ENCODE measurements around the gene MUL1.

MUL1 gene

DNA sequence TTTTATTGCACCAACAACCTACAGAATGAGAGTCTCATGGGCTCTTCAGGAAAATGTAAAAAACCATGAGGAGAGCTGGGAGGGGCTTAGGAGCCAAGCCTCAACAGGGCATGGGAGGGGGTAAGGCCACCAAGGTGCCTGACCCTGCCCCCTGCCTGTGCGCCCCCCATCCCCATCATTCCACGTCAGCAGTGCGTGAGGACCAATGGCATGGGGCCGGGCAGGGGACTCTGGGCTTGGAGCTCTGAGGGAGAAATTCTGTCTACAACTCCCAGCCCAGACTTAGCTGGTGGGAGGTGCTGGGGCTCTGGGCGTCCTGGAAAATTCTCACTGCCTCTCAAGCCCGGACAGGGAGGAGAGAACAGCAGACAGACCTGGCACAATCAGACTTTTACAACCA, 16.8 kb downstream of the MUL1 start:
- no peaks in the 10 kb centered on the region for H3F3A ChIP-seq (ENCODE audit: insufficient read depth, low read length)
- H3K79me2 ChIP-seq (ENCODE audit: low read length), result no peaks in the 10 kb centered on the region
- no peak overlapping the region for H3K27ac ChIP-seq (ENCODE audit: low read length)
- H3K27me3 ChIP-seq (replicated peaks; ENCODE audit: insufficient read depth, low read length), result peaks cover 75% of the 10 kb centered on the region
- no peaks in the 10 kb centered on the region for H3K9me2 ChIP-seq (replicated peaks; ENCODE audit: insufficient read depth, low read length)
- TF ChIP-seq, protein P1, sequence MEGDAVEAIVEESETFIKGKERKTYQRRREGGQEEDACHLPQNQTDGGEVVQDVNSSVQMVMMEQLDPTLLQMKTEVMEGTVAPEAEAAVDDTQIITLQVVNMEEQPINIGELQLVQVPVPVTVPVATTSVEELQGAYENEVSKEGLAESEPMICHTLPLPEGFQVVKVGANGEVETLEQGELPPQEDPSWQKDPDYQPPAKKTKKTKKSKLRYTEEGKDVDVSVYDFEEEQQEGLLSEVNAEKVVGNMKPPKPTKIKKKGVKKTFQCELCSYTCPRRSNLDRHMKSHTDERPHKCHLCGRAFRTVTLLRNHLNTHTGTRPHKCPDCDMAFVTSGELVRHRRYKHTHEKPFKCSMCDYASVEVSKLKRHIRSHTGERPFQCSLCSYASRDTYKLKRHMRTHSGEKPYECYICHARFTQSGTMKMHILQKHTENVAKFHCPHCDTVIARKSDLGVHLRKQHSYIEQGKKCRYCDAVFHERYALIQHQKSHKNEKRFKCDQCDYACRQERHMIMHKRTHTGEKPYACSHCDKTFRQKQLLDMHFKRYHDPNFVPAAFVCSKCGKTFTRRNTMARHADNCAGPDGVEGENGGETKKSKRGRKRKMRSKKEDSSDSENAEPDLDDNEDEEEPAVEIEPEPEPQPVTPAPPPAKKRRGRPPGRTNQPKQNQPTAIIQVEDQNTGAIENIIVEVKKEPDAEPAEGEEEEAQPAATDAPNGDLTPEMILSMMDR (IDR thresholded peaks at IDR 0.05; ENCODE audit: low read length), result no peak
- TF ChIP-seq EZH2phosphoT487 (IDR thresholded peaks at IDR 0.05; ENCODE audit: low read length) (no peak), EZH2 (optimal IDR thresholded peaks at IDR 0.05; ENCODE audit: low read depth, low read length) (no peak)
- no peak overlapping the region for H2AFZ ChIP-seq (ENCODE audit: low read length)
- no peak overlapping the region for H3K9ac ChIP-seq (ENCODE audit: low read length)
- DNase-seq, result no peak
- H3K9me3 ChIP-seq (replicated peaks; ENCODE audit: insufficient read depth, low read length), result no peaks in the 10 kb centered on the region
- no peaks in the 10 kb centered on the region for H4K20me1 ChIP-seq (ENCODE audit: insufficient read depth, low read length)
- H3K4me3 ChIP-seq (ENCODE audit: low read length), result no peak overlapping the region
- no peaks in the 10 kb centered on the region for H3K36me3 ChIP-seq (replicated peaks; ENCODE audit: insufficient read depth, low read length)
- no peaks in the 10 kb centered on the region for H3K4me1 ChIP-seq (ENCODE audit: low read length)
- H3K4me2 ChIP-seq (ENCODE audit: low read depth, low read length), result no peak overlapping the region

GRCh38 chr1:20487236-20487590, 20.7 kb downstream of the MUL1 start:
- H3K9ac ChIP-seq (ENCODE audit: low read length), result no peak overlapping the region
- no peaks in the 10 kb centered on the region for H3K9me3 ChIP-seq (replicated peaks; ENCODE audit: insufficient read depth, low read length)
- no peak for TF ChIP-seq EZH2phosphoT487 (IDR thresholded peaks at IDR 0.05; ENCODE audit: low read length)
- TF ChIP-seq, protein P1 (IDR thresholded peaks at IDR 0.05; ENCODE audit: low read length), result no peak
- no peak overlapping the region for H3K27ac ChIP-seq (ENCODE audit: low read length)
- no peak overlapping the region for H3K4me2 ChIP-seq (ENCODE audit: low read depth, low read length)
- no peaks in the 10 kb centered on the region for H3K9me2 ChIP-seq (replicated peaks; ENCODE audit: insufficient read depth, low read length)
- no peaks in the 10 kb centered on the region for H3F3A ChIP-seq (ENCODE audit: insufficient read depth, low read length)
- H3K4me1 ChIP-seq (ENCODE audit: low read length), result no peaks in the 10 kb centered on the region
- H3K36me3 ChIP-seq (replicated peaks; ENCODE audit: insufficient read depth, low read length), result no peaks in the 10 kb centered on the region
- no peaks in the 10 kb centered on the region for H4K20me1 ChIP-seq (ENCODE audit: insufficient read depth, low read length)
- no peak overlapping the region for H2AFZ ChIP-seq (ENCODE audit: low read length)
- H3K79me2 ChIP-seq (ENCODE audit: low read length), result no peaks in the 10 kb centered on the region
- H3K27me3 ChIP-seq (replicated peaks; ENCODE audit: insufficient read depth, low read length), result peaks cover 93% of the 10 kb centered on the region
- no peak for DNase-seq
- no peak overlapping the region for H3K4me3 ChIP-seq (ENCODE audit: low read length)

- no peak overlapping the region for H3K4me3 ChIP-seq (ENCODE audit: low read length)
- H3K27ac ChIP-seq (ENCODE audit: low read length), result no peak overlapping the region
- no peak for DNase-seq
- TF ChIP-seq EZH2phosphoT487 (IDR thresholded peaks at IDR 0.05; ENCODE audit: low read length), result no peak
- TF ChIP-seq, protein P1 (IDR thresholded peaks at IDR 0.05; ENCODE audit: low read length), result no peak
- TF ChIP-seq EZH2 (optimal IDR thresholded peaks at IDR 0.05; ENCODE audit: low read depth, low read length), result no peak
- H3K36me3 ChIP-seq (replicated peaks; ENCODE audit: insufficient read depth, low read length), result no peaks in the 10 kb centered on the region
- no peaks in the 10 kb centered on the region for H3K79me2 ChIP-seq (ENCODE audit: low read length)
- no peaks in the 10 kb centered on the region for H4K20me1 ChIP-seq (ENCODE audit: insufficient read depth, low read length)
- H3K9ac ChIP-seq (ENCODE audit: low read length), result no peak overlapping the region
- H3F3A ChIP-seq (ENCODE audit: insufficient read depth, low read length), result no peaks in the 10 kb centered on the region
- H3K27me3 ChIP-seq (replicated peaks; ENCODE audit: insufficient read depth, low read length), result peaks cover 92% of the 10 kb centered on the region
- H3K4me1 ChIP-seq (ENCODE audit: low read length), result no peaks in the 10 kb centered on the region
- H3K9me2 ChIP-seq (replicated peaks; ENCODE audit: insufficient read depth, low read length), result no peaks in the 10 kb centered on the region
- no peak overlapping the region for H2AFZ ChIP-seq (ENCODE audit: low read length)
- no peaks in the 10 kb centered on the region for H3K9me3 ChIP-seq (replicated peaks; ENCODE audit: insufficient read depth, low read length)
- H3K4me2 ChIP-seq (ENCODE audit: low read depth, low read length), result no peak overlapping the region
These were observed 21.3 kb downstream of the MUL1 start for GRCh38 chr1:20486457-20487235.
